Hepatocyte (in vitro differentiated cells): ENCODE measurements around the gene H6PD. TPM values are rescaled to one million over a fixed set of nuclear protein-coding genes. Genes with fewer than 3 reads are reported as not detected.

ENCODE experiments used
- DNase-seq: peaks from one replicate; pipeline ENCODE4 v3.0.0-alpha.2; 2016; ENCODE audit warnings: low spot score
- H2AFZ ChIP-seq: fragments of 200-600 bp; sonication (generic); 2 replicates; pipeline ENCODE4 v1.6.0; 2016; ENCODE audit warnings: antibody characterized with exemption, mild to moderate bottlenecking
- H3K27ac ChIP-seq: fragments of 200-600 bp; sonication (generic); 2 replicates; pipeline ENCODE4 v1.5.1; 2016; ENCODE audit warnings: mild to moderate bottlenecking
- H3K27me3 ChIP-seq: fragments of 200-600 bp; sonication (generic); 2 replicates; pipeline ENCODE4 v1.6.1; 2016
- H3K36me3 ChIP-seq: fragments of 200-600 bp; sonication (generic); replicated peaks from 2 replicates; pipeline ENCODE4 v1.5.1; 2016; ENCODE audit warnings: low read depth; ENCODE audit not compliant: insufficient read depth
- H3K4me1 ChIP-seq: fragments of 200-600 bp; sonication (generic); 2 replicates; pipeline ENCODE4 v1.5.1; 2016; ENCODE audit warnings: mild to moderate bottlenecking, moderate library complexity; ENCODE audit not compliant: insufficient read depth
- H3K4me2 ChIP-seq: fragments of 200-600 bp; sonication (generic); 2 replicates; pipeline ENCODE4 v1.6.0; 2016
- H3K4me3 ChIP-seq: fragments of 200-600 bp; sonication (generic); 2 replicates; pipeline ENCODE4 v1.5.1; 2016; ENCODE audit warnings: mild to moderate bottlenecking
- H3K79me2 ChIP-seq: fragments of 200-600 bp; sonication (generic); 2 replicates; pipeline ENCODE4 v1.6.0; 2017; ENCODE audit warnings: mild to moderate bottlenecking
- H3K9me2 ChIP-seq: fragments of 200-600 bp; sonication (generic); replicated peaks from 2 replicates; pipeline ENCODE4 v1.6.0; 2017; ENCODE audit warnings: mild to moderate bottlenecking; ENCODE audit not compliant: insufficient read depth
- H3K9me3 ChIP-seq: fragments of 200-600 bp; sonication (generic); 2 replicates; pipeline ENCODE4 v1.5.1; 2016; ENCODE audit warnings: low read depth, mild to moderate bottlenecking
- H4K20me1 ChIP-seq: fragments of 200-600 bp; sonication (generic); 2 replicates; pipeline ENCODE4 v1.6.0; 2016; ENCODE audit warnings: mild to moderate bottlenecking; ENCODE audit not compliant: insufficient read depth, poor library complexity, severe bottlenecking
- EZH2 ChIP-seq: fragments of 200-600 bp; sonication (generic); IDR thresholded peaks from 2 replicates; pipeline ENCODE4 v1.6.1; 2016; ENCODE audit warnings: antibody characterized with exemption, mild to moderate bottlenecking, borderline replicate concordance
- EZH2phosphoT487 ChIP-seq: fragments of 200-600 bp; sonication (generic); IDR thresholded peaks from one replicate; pipeline ENCODE4 v1.6.1; 2018; ENCODE audit warnings: antibody characterized with exemption, mild to moderate bottlenecking, low read depth, moderate library complexity; ENCODE audit not compliant: unreplicated experiment, severe bottlenecking
- WGBS: methylation state at CpG from one replicate; pipeline ENCODE4 v1.1.6; 2016; ENCODE audit warnings: low lambda C conversion rate; ENCODE audit errors: missing lambda C conversion rate; 5-methylcytosine and 5-hydroxymethylcytosine counted together
- polyA plus RNA-seq: library from polyadenylated mRNA; unstranded; fragments of >200 nt; fragmentation: Nextera tagmentation; extraction: Ambion mirVana; gene quantifications from 2 replicates; pipeline ENCODE4 v1.2.1, GENCODE V29; 2016
- total RNA-seq: library from RNA; depleted of rRNA; stranded (reverse); fragments of >200 nt; gene quantifications from 2 replicates; pipeline ENCODE4 v1.2.3, GENCODE V29; 2014
- TF ChIP-seq, protein P1 (sequence below): fragments of 200-600 bp; sonication (generic); IDR thresholded peaks from 2 replicates; pipeline ENCODE4 v1.5.1; 2016; ENCODE audit warnings: antibody characterized with exemption, mild to moderate bottlenecking; ENCODE audit not compliant: poor library complexity

The H6PD gene
- total and polyA plus RNA-seq, 2 experiments from 2014 or later, result 26.3 to 54.8 TPM

DNA sequence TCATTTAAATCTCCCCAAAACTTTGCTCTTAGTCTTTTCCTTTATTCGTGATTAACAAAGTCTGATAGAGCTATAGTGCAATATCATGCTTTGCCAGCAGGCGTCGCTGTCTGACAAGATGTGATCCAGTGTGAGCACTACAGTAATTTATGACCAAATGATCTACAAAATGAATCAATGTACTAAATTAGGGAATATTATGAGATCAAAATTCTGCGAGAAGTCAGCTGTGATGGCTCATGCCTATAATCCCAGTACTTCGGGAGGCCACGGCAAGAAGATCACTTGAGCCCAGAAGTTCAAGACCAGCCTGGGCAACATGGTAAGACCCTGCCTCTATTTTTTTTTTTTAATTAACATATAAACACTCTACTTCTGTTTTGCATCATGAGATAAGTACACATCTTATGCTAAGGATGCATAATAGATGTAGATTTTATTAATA, 54.5 kb downstream of the H6PD start:
- peak overlapping the region; percentile 75 for H3K27ac ChIP-seq
- H3K79me2 ChIP-seq, result peaks cover 9% of the 10 kb centered on the region
- H3K4me1 ChIP-seq, result peaks cover 10% of the 10 kb centered on the region
- no peaks in the 10 kb centered on the region for H3K9me3 ChIP-seq
- H4K20me1 ChIP-seq, result peaks cover 4% of the 10 kb centered on the region
- H3K4me3 ChIP-seq, result no peak overlapping the region
- DNase-seq, result peak; percentile 71
- no peaks in the 10 kb centered on the region for H3K27me3 ChIP-seq
- no peaks in the 10 kb centered on the region for H3K9me2 ChIP-seq
- H3K36me3 ChIP-seq, result no peaks in the 10 kb centered on the region
- WGBS, result 52% methylated on average over 6 of the region's 6 CpGs
- H2AFZ ChIP-seq, result no peak overlapping the region
- H3K4me2 ChIP-seq, result no peak overlapping the region
- TF ChIP-seq, protein P1, sequence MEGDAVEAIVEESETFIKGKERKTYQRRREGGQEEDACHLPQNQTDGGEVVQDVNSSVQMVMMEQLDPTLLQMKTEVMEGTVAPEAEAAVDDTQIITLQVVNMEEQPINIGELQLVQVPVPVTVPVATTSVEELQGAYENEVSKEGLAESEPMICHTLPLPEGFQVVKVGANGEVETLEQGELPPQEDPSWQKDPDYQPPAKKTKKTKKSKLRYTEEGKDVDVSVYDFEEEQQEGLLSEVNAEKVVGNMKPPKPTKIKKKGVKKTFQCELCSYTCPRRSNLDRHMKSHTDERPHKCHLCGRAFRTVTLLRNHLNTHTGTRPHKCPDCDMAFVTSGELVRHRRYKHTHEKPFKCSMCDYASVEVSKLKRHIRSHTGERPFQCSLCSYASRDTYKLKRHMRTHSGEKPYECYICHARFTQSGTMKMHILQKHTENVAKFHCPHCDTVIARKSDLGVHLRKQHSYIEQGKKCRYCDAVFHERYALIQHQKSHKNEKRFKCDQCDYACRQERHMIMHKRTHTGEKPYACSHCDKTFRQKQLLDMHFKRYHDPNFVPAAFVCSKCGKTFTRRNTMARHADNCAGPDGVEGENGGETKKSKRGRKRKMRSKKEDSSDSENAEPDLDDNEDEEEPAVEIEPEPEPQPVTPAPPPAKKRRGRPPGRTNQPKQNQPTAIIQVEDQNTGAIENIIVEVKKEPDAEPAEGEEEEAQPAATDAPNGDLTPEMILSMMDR, result peak; percentile 74
- no peak for TF ChIP-seq EZH2phosphoT487

DNA sequence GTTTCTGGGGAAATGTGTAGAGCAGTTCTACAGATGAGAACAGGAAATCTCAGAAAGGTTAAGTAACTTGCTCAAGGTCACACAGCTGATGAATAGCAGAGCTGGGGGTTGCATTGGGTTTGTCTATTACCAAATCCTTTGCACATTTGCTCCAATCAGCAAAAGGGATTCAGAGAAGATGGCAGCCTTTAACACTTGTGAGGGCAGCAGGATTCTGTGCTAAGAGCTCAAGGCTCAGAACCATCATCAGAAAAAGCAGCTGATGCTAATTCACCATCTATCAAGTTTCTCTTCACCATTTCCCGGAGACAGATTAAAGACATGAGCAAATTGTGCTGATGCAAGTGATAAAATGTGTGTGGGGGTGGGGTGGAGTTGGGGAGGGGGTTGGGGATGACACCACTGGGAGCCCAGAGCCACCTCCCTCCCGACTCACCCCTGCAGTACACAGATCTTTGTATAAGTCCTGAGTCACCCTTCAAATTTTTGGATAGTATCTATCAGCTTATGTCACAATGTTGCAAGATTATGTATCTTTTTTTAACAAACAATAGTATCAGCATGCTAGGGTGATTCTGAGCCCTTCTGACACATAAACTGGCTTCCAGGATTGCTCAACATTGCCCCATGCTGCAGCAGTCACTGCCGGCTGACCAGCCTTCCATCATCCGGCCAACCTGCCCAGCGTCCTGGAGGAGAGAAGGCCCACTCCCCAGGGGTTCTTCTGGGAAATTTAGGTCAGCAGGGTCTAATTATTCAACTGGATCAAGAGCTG, 55.3 kb downstream of the H6PD start:
- WGBS, result 37% methylated on average over 5 of the region's 5 CpGs

DNA sequence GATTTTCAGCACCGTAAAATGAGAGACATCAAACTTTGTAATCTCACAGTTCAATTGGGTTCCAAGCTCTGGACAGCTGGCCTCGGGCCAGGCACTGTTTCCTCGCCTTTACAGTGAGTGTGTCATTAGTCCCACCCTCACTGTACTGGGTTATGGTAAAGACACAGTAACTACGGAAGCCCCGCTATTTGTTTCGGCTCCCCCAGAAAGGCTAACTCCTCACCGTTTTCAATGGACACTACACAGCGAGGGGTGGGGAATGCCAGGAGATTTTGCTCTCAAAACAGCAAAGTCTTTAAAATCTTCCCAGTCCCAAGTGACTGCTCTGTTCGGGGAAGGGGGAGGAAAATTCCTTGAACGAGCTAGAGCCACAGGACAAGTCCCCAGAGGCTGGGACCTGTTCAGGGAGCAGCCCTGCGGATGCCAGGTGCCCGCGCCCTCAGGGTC, 57.4 kb downstream of the H6PD start:
- Histone ChIP-seq H3K4me2 (peak overlapping the region; percentile 95), H3K36me3 (no peaks in the 10 kb centered on the region), H2AFZ (peak overlapping the region; percentile 62), H4K20me1 (peaks cover 32% of the 10 kb centered on the region), H3K27me3 (no peaks in the 10 kb centered on the region), H3K9me2 (no peaks in the 10 kb centered on the region), H3K27ac (peak overlapping the region; percentile 89), H3K4me3 (peak overlapping the region; percentile 98), H3K4me1 (peaks cover 27% of the 10 kb centered on the region), H3K79me2 (peaks cover 37% of the 10 kb centered on the region), H3K9me3 (no peaks in the 10 kb centered on the region)
- DNase-seq, result peak; percentile 78
- WGBS, result 13% methylated on average over 13 of the region's 13 CpGs
- TF ChIP-seq EZH2phosphoT487, result no peak
- no peak for TF ChIP-seq EZH2
- TF ChIP-seq, protein P1, result no peak

More for the DNA sequence above, 55.3 kb downstream of the H6PD start:
- peaks cover 12% of the 10 kb centered on the region for H4K20me1 ChIP-seq
- no peak overlapping the region for H3K4me3 ChIP-seq
- peak; percentile 71 for DNase-seq
- no peaks in the 10 kb centered on the region for H3K27me3 ChIP-seq
- H3K4me1 ChIP-seq, result peaks cover 14% of the 10 kb centered on the region
- no peaks in the 10 kb centered on the region for H3K9me3 ChIP-seq
- H2AFZ ChIP-seq, result no peak overlapping the region
- TF ChIP-seq, protein P1, result no peak
- TF ChIP-seq EZH2phosphoT487 (no peak), EZH2 (no peak)
- no peaks in the 10 kb centered on the region for H3K36me3 ChIP-seq
- no peak overlapping the region for H3K4me2 ChIP-seq
- H3K9me2 ChIP-seq, result no peaks in the 10 kb centered on the region
- peak overlapping the region; percentile 75 for H3K27ac ChIP-seq
- H3K79me2 ChIP-seq, result peaks cover 17% of the 10 kb centered on the region
